D721Med (cell line): ENCODE data around the gene JAGN1.

Source experiments
- DNase-seq: peaks from one replicate; pipeline ENCODE4 v3.0.0; 2011; ENCODE audit warnings: low spot score; ENCODE audit not compliant: insufficient read length
- FAIRE-seq: peaks from 2 replicates; lab custom pipeline; 2011; peaks lifted over from hg19 to GRCh38; lab: Jason Lieb, UNC
- CTCF ChIP-seq: IDR thresholded peaks from 2 replicates; pipeline ENCODE4 v1.5.1; 2012; ENCODE audit warnings: mild to moderate bottlenecking, control low read depth; ENCODE audit not compliant: insufficient read depth; ENCODE audit errors: missing control alignments

The JAGN1 gene

DNA sequence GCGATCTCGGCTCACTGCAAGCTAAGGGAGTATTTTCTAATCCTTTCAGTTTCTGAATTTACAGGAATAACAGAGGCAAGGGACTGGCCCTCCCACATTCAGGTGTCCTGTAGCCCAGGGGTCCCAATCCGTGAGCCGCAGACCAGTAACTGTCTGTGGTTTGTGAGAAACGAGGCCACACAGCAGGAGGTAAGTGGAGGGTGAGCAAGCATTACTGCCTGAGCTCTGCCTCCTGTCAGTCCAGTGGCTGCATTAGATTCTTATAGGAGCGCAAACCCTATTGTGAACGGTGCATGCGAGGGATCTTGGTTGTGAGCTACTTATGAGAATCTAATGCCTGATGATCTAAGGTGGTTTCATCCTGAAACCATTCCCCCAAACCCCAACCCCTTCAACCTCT lies 21.5 kb downstream of the JAGN1 start:
- FAIRE-seq: no peak
- no peak for TF ChIP-seq CTCF
- DNase-seq: no peak

- no peak for FAIRE-seq
These were observed 22.0 kb downstream of the JAGN1 start for GRCh38 chr3:9912294-9912935.

DNA sequence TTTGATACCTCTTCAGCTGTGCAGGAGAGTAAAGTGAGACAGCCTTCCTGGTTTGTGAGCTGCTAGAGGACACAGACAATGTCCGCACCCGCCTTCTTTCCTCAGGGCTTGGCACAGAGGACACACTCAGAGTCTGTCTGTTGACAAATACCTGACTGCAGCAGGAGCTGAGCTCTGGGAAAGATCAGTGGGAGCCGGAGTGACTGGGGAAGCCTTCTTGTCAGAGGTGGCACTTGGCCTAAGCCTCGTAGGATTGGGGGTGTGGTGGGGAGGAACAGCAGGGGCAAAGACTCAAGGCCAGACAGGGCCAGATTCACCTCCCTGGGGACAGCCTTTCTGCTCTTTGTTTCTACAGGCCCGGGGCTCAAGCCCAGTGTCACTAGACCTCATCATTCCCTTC lies 23.2 kb downstream of the JAGN1 start:
- no peak for TF ChIP-seq CTCF
- no peak for DNase-seq
- no peak for FAIRE-seq

More at GRCh38 chr3:9912294-9912935, 22.0 kb downstream of the JAGN1 start:
- no peak for TF ChIP-seq CTCF
- DNase-seq: no peak

- DNase-seq (no peak), FAIRE-seq (no peak)
- no peak for TF ChIP-seq CTCF
These were observed 23.6 kb downstream of the JAGN1 start for GRCh38 chr3:9914011-9914410.

- no peak for FAIRE-seq
- no peak for DNase-seq
- TF ChIP-seq CTCF: no peak
These were observed 24.3 kb downstream of the JAGN1 start for GRCh38 chr3:9914559-9915253.

- FAIRE-seq: no peak
- no peak for DNase-seq
- TF ChIP-seq CTCF: no peak
These were observed 25.1 kb downstream of the JAGN1 start for GRCh38 chr3:9915254-9916141.
